HepG2 (cell line): ENCODE measurements around the gene IZUMO4. TPM values are rescaled to one million over a fixed set of nuclear protein-coding genes. Genes with fewer than 3 reads are reported as not detected.

Source experiments
- ATF1 ChIP-seq: IDR thresholded peaks from 2 replicates; pipeline ENCODE4 v1.6.1; 2016; ENCODE audit warnings: mild to moderate bottlenecking, control low read depth
- FOXM1 ChIP-seq: sonication (generic); formaldehyde crosslinking; IDR thresholded peaks from 2 replicates; pipeline ENCODE4 v1.5.0; 2020; ENCODE audit warnings: missing genetic modification reagents
- KIAA2018 ChIP-seq: sonication (generic); formaldehyde crosslinking; IDR thresholded peaks from 2 replicates; pipeline ENCODE4 v1.5.0; 2020; ENCODE audit warnings: mild to moderate bottlenecking, missing genetic modification reagents, borderline replicate concordance
- MXD4 ChIP-seq: IDR thresholded peaks from 2 replicates; pipeline ENCODE4 v1.6.1; 2016; ENCODE audit warnings: mild to moderate bottlenecking, missing biosample characterization, missing genetic modification reagents
- NFE2L1 ChIP-seq: sonication (generic); formaldehyde crosslinking; IDR thresholded peaks from 2 replicates; pipeline ENCODE4 v1.4.0; 2020; ENCODE audit warnings: missing genetic modification reagents, mild to moderate bottlenecking, borderline replicate concordance
- PHB2 ChIP-seq: fragments of 450-650 bp; IDR thresholded peaks from 2 replicates; pipeline ENCODE4 v1.6.1; 2018; ENCODE audit not compliant: partially characterized antibody
- POLR2A ChIP-seq, 2 experiments: IDR thresholded peaks; 2 replicates each; pipeline ENCODE4 v1.6.1; 2011; ENCODE audit warnings: low read depth in 2 of 2, low read length in 2 of 2, mild to moderate bottlenecking in 1 of 2, moderate library complexity in 1 of 2; ENCODE audit not compliant: insufficient read depth in 1 of 2
- RBM39 ChIP-seq: fragments of 200-400 bp; formaldehyde crosslinking; IDR thresholded peaks from one replicate; pipeline ENCODE4 v1.6.1; 2018; ENCODE audit warnings: antibody characterized with exemption, mild to moderate bottlenecking, low read depth, low read length; ENCODE audit not compliant: poor library complexity, severe bottlenecking
- SKIL ChIP-seq: sonication (generic); formaldehyde crosslinking; IDR thresholded peaks from 2 replicates; pipeline ENCODE4 v1.8.0; 2022; ENCODE audit warnings: missing genetic modification reagents, mild to moderate bottlenecking, moderate library complexity, borderline replicate concordance
- XRCC5 ChIP-seq: fragments of 200-400 bp; formaldehyde crosslinking; optimal IDR thresholded peaks from 2 replicates; pipeline ENCODE3; 2017; ENCODE audit warnings: mild to moderate bottlenecking, low read length
- ZBTB34 ChIP-seq: sonication (generic); formaldehyde crosslinking; IDR thresholded peaks from 2 replicates; pipeline ENCODE4 v1.8.0; 2022; ENCODE audit warnings: mild to moderate bottlenecking, missing genetic modification reagents
- ZNF224 ChIP-seq: sonication (generic); formaldehyde crosslinking; IDR thresholded peaks from 2 replicates; pipeline ENCODE4 v1.5.0; 2020; ENCODE audit warnings: mild to moderate bottlenecking, missing genetic modification reagents
- ZNF33A ChIP-seq: sonication (generic); formaldehyde crosslinking; IDR thresholded peaks from 2 replicates; pipeline ENCODE4 v1.5.1; 2020; ENCODE audit warnings: missing genetic modification reagents, mild to moderate bottlenecking, moderate library complexity, borderline replicate concordance
- ZNF768 ChIP-seq: sonication (generic); formaldehyde crosslinking; IDR thresholded peaks from 2 replicates; pipeline ENCODE4 v1.4.0; 2020; ENCODE audit warnings: missing genetic modification reagents
- polyA plus RNA-seq, 8 experiments: library from polyadenylated mRNA; depleted of rRNA in 3 of 8; stranded (reverse) in 7 of 8; unstranded in 1 of 8; fragments of >200 nt; fragmentation: Illumina TruSeq in 4 of 8; extraction: Trizol in 4 of 8; gene quantifications; 2 replicates each; pipeline versions ENCODE4 v1.2.1 to v1.2.3, GENCODE V29; 2011 to 2016; ENCODE audit warnings: low read depth in 4 of 8, missing spikeins in 1 of 8, mixed read lengths in 1 of 8; ENCODE audit not compliant: insufficient read depth in 1 of 8
- total RNA-seq, 5 experiments: library from RNA; depleted of rRNA; stranded (reverse); fragments of >200 nt; fragmentation: Illumina TruSeq; extraction: Trizol; gene quantifications; 2 replicates each; pipeline ENCODE4 v1.2.3, GENCODE V29; 2016; ENCODE audit warnings: low read depth in 1 of 5
- TF ChIP-seq, protein P1 (sequence below): IDR thresholded peaks from 2 replicates; pipeline ENCODE4 v1.6.1; 2016; ENCODE audit warnings: missing genetic modification reagents, missing compliant biosample characterization
- TF ChIP-seq, protein P2 (sequence below): sonication (generic); formaldehyde crosslinking; conservative IDR thresholded peaks from 2 replicates; pipeline ENCODE4 v1.8.1; 2023; ENCODE audit warnings: missing genetic modification reagents

The IZUMO4 gene
- total and polyA plus RNA-seq, 2 of the 13 experiments (the other 11 are each of a cell fraction or from before 2014, with no cell fraction given), result 0.77 to 3.9 TPM

DNA sequence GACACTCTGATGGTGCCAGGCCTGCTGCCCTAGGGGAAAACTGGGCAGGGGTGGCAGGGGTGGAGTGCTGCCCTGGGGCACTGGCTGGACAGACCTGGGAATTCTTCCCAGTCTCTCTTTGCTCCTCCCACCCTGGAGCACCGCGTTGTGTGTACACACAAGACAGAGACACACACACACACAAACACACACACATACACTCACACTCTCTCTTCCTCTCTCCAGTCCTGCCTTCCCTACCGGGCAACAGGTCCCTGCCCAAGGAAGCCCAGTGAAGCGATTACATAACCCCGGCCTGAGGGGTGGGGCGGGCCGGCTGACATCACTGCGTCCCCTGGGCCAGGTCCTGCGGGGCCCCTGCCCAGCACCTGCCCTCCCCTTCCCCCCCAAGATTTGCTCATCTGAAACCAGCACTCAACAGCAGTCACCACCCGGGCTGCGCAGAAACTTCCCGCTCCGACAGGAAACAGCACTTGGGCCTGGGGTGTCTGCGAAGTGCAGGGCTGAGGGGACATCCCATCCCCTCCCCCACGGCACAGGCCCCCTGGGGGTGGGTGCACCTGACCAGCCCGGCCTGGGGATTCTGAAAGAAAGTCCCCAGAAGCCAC lies 46.9 kb upstream of the IZUMO4 start (continued):
- TF ChIP-seq KIAA2018 (CRISPR knock-in tag) (no peak), ZNF224 (no peak), XRCC5 (peak; percentile 63), ZBTB34 (CRISPR knock-in tag) (no peak), FOXM1 (CRISPR knock-in tag) (no peak), ZNF33A (CRISPR knock-in tag) (no peak; the same call in 1 of the 2 replicates), POLR2A (IDR thresholded peaks at IDR 0.05; ENCODE audit: insufficient read depth in 1 of 2, low read depth in 2 of 2, low read length in 2 of 2) (no peak), PHB2 (no peak), ATF1 (no peak), MXD4 (CRISPR knock-in tag) (no peak), NFE2L1 (CRISPR knock-in tag) (no peak), RBM39 (no peak), SKIL (CRISPR knock-in tag) (no peak), ZNF768 (CRISPR knock-in tag) (0 out of 2 replicates have a peak, but pooled peaks have one; percentile 10)
- TF ChIP-seq, protein P1, sequence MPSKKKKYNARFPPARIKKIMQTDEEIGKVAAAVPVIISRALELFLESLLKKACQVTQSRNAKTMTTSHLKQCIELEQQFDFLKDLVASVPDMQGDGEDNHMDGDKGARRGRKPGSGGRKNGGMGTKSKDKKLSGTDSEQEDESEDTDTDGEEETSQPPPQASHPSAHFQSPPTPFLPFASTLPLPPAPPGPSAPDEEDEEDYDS, result 0 out of 2 replicates have a peak, but pooled peaks have one; percentile 28
- TF ChIP-seq, protein P2, sequence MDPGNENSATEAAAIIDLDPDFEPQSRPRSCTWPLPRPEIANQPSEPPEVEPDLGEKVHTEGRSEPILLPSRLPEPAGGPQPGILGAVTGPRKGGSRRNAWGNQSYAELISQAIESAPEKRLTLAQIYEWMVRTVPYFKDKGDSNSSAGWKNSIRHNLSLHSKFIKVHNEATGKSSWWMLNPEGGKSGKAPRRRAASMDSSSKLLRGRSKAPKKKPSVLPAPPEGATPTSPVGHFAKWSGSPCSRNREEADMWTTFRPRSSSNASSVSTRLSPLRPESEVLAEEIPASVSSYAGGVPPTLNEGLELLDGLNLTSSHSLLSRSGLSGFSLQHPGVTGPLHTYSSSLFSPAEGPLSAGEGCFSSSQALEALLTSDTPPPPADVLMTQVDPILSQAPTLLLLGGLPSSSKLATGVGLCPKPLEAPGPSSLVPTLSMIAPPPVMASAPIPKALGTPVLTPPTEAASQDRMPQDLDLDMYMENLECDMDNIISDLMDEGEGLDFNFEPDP, result no peak
